ENCODE measurements around the gene IL3RA.

GRCh38 chrX:1325515-1326116 is 11.0 kb upstream of the IL3RA start:
- TF ChIP-seq SIRT6 (IDR thresholded peaks at IDR 0.05; ENCODE audit: low read length) (no peak), NANOG (IDR thresholded peaks at IDR 0.05; ENCODE audit: insufficient read depth, low read depth, low read length, poor library complexity, severe bottlenecking) (no peak), CTCF (IDR thresholded peaks at IDR 0.05; ENCODE audit: control extremely low read depth in 1 of 3, insufficient read depth in 1 of 3, low read depth in 1 of 3, low read length in 3 of 3) (no peak), RNF2 (IDR thresholded peaks at IDR 0.05; ENCODE audit: borderline replicate concordance, low read depth, low read length, missing control alignments, poor library complexity, severe bottlenecking) (no peak), JUND (IDR thresholded peaks at IDR 0.05; ENCODE audit: low read length) (no peak), SP1 (IDR thresholded peaks at IDR 0.05; ENCODE audit: low read depth, low read length) (no peak), ZNF274 (IDR thresholded peaks at IDR 0.05; ENCODE audit: borderline replicate concordance, extremely low read depth, low read length) (no peak), MAFK (IDR thresholded peaks at IDR 0.05; ENCODE audit: low read depth, low read length) (no peak)

Data from H1 (cell line).